Measurements from ENCODE around the gene PARD3B. TPM values are rescaled to one million over a fixed set of nuclear protein-coding genes. Genes with fewer than 3 reads are reported as not detected.

Gene PARD3B
- total and polyA plus RNA-seq, 2 experiments from 2014 or later, result 4.3 to 8.5 TPM

- H3K9me3 ChIP-seq (ENCODE audit: low read depth), result no peaks in the 10 kb centered on the region
- no peak overlapping the region for H3K27ac ChIP-seq
- no peak overlapping the region for H3K4me3 ChIP-seq
- DNase-seq (ENCODE audit: low read depth in 1 of 2, low spot score in 1 of 2), result no peak
- no peak for TF ChIP-seq CTCF (IDR thresholded peaks at IDR 0.05; ENCODE audit: low read depth, low read length)
- H3K27me3 ChIP-seq, result no peaks in the 10 kb centered on the region
- H3K36me3 ChIP-seq, result no peaks in the 10 kb centered on the region
- H3K4me1 ChIP-seq (ENCODE audit: low read depth), result no peaks in the 10 kb centered on the region
These were observed 254.5 kb downstream of the PARD3B start for GRCh38 chr2:204799791-204800190.

DNA sequence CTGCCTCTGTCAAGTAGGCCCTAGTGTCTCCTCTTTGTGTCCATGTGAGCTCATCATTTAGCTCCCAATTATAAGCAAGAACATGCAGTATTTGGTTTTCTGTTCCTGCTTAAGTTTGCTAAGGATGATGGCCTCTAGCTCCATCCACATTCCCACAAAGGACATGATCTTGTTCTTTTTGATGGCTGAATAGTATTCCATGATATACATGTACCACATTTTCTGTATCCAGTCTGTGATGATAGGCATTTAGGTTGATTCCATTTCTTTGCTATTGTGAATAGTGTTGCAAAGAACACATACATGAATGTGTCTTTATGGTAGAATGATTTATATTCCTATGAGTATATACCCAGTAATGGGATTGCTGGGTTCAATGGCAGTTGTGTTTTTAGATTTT, 263.2 kb downstream of the PARD3B start:
- DNase-seq (ENCODE audit: low read depth in 1 of 2, low spot score in 1 of 2), result no peak
- Histone ChIP-seq H3K36me3 (no peaks in the 10 kb centered on the region), H3K27me3 (no peaks in the 10 kb centered on the region), H3K4me3 (no peak overlapping the region), H3K27ac (no peak overlapping the region), H3K9me3 (ENCODE audit: low read depth) (peaks cover 3% of the 10 kb centered on the region), H3K4me1 (ENCODE audit: low read depth) (no peaks in the 10 kb centered on the region)
- no peak for TF ChIP-seq CTCF (IDR thresholded peaks at IDR 0.05; ENCODE audit: low read depth, low read length)

- Histone ChIP-seq H3K36me3 (no peaks in the 10 kb centered on the region), H3K27ac (no peak overlapping the region), H3K4me1 (ENCODE audit: low read depth) (peaks cover 6% of the 10 kb centered on the region), H3K4me3 (no peak overlapping the region), H3K27me3 (no peaks in the 10 kb centered on the region), H3K9me3 (ENCODE audit: low read depth) (no peaks in the 10 kb centered on the region)
- no peak for DNase-seq (ENCODE audit: low read depth in 1 of 2, low spot score in 1 of 2)
- TF ChIP-seq CTCF (IDR thresholded peaks at IDR 0.05; ENCODE audit: low read depth, low read length), result no peak
These were observed 279.6 kb downstream of the PARD3B start for GRCh38 chr2:204824751-204825453.

- H3K36me3 ChIP-seq, result no peaks in the 10 kb centered on the region
- no peak for TF ChIP-seq CTCF (IDR thresholded peaks at IDR 0.05; ENCODE audit: low read depth, low read length)
- no peak for DNase-seq (ENCODE audit: low read depth in 1 of 2, low spot score in 1 of 2)
- H3K4me3 ChIP-seq, result no peak overlapping the region
- no peak overlapping the region for H3K27ac ChIP-seq
- H3K9me3 ChIP-seq (ENCODE audit: low read depth), result no peaks in the 10 kb centered on the region
- H3K27me3 ChIP-seq, result no peaks in the 10 kb centered on the region
- H3K4me1 ChIP-seq (ENCODE audit: low read depth), result peaks cover 6% of the 10 kb centered on the region
These were observed 280.4 kb downstream of the PARD3B start for GRCh38 chr2:204825681-204826080.

GRCh38 chr2:204827701-204828590, 282.7 kb downstream of the PARD3B start:
- no peaks in the 10 kb centered on the region for H3K36me3 ChIP-seq
- no peaks in the 10 kb centered on the region for H3K27me3 ChIP-seq
- no peaks in the 10 kb centered on the region for H3K9me3 ChIP-seq (ENCODE audit: low read depth)
- H3K27ac ChIP-seq, result no peak overlapping the region
- DNase-seq (ENCODE audit: low read depth in 1 of 2, low spot score in 1 of 2), result no peak
- H3K4me3 ChIP-seq, result no peak overlapping the region
- H3K4me1 ChIP-seq (ENCODE audit: low read depth), result peaks cover 6% of the 10 kb centered on the region
- TF ChIP-seq CTCF (IDR thresholded peaks at IDR 0.05; ENCODE audit: low read depth, low read length), result no peak
